22Rv1 (cell line): ENCODE results near the gene ZFP1.

Experiments
- CTCF ChIP-seq: fragments of 450-650 bp; IDR thresholded peaks from 2 replicates; pipeline ENCODE4 v1.5.1; 2017; ENCODE audit warnings: mild to moderate bottlenecking
- ZFX ChIP-seq: fragments of 450-650 bp; IDR thresholded peaks from 2 replicates; pipeline ENCODE4 v1.6.1; 2017; ENCODE audit warnings: antibody characterized with exemption, borderline replicate concordance

GRCh38 chr16:75203096-75203495 lies 54.8 kb downstream of the ZFP1 start:
- TF ChIP-seq CTCF, result no peak
- no peak for TF ChIP-seq ZFX
